HG03095 (cell line): ENCODE results near the gene ALB.
A peak's percentile ranks its signal among the peaks of the same experiment; 100 is the strongest.

Experiments
- ATAC-seq: cut with Tn5 transposase; IDR thresholded peaks from one replicate; pipeline ENCODE4 v1.9.1; 2021; ENCODE audit warnings: moderate library complexity; ENCODE audit not compliant: unreplicated experiment

The ALB gene

DNA sequence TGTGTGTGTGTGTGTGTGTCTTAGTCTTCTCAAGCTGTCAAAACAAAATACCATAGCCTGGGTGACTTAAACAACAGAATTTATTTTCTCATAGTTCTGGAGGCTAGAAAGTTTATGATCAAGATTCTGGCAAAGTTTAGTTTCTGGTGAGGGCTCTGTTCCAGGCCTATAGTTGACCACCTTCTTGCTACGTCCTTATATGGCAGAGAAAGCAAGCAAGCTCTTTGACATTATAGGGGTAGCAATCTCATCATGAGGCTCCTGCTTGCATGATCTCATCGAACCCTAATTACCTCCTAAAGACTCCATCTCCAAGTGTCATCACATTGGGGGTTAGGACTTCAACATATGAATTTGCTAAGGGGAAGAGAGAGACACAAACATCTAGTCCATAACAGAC lies 25.0 kb downstream of the ALB start:
- ATAC-seq: no peak

DNA sequence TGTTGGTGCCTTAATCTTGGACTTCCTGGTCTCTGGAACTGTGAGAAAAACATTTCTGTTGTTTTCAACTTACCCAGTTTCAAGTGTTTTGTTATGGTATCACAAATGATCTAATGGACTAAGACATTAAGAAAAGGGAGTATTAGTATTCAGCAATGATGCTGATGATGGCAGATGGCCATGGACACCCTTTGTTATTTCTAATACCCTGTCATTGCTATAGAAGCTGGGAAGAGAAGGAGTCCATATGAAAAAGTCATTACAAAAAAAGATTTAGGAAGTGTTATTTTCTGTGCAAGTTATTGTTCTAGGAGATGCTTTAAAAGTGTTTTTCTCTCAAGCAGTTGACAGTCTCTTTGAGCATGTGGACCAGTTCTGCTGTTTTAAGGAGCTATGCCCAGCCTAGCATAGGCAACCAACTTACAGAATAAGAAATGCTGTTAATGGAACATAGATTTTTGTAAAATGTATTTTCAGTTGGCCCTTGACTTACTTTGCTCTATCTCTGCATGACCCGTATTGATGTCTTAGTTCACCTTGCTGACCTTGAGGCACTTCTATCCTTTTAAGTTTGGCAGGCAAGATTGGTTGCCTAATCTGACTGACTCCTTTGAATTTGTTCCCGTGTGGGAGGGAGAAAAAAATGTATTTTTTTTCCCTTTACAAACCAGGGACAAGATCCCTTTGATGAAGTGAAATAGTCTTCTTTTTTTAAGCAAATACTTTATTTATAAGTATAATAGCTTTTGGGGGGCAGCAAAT lies 25.9 kb downstream of the ALB start:
- no peak for ATAC-seq

DNA sequence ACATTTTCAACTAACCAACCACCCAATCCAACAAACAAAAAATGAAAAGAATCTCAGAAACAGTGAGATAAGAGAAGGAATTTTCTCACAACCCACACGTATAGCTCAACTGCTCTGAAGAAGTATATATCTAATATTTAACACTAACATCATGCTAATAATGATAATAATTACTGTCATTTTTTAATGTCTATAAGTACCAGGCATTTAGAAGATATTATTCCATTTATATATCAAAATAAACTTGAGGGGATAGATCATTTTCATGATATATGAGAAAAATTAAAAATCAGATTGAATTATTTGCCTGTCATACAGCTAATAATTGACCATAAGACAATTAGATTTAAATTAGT lies 27.7 kb downstream of the ALB start:
- ATAC-seq: no peak

DNA sequence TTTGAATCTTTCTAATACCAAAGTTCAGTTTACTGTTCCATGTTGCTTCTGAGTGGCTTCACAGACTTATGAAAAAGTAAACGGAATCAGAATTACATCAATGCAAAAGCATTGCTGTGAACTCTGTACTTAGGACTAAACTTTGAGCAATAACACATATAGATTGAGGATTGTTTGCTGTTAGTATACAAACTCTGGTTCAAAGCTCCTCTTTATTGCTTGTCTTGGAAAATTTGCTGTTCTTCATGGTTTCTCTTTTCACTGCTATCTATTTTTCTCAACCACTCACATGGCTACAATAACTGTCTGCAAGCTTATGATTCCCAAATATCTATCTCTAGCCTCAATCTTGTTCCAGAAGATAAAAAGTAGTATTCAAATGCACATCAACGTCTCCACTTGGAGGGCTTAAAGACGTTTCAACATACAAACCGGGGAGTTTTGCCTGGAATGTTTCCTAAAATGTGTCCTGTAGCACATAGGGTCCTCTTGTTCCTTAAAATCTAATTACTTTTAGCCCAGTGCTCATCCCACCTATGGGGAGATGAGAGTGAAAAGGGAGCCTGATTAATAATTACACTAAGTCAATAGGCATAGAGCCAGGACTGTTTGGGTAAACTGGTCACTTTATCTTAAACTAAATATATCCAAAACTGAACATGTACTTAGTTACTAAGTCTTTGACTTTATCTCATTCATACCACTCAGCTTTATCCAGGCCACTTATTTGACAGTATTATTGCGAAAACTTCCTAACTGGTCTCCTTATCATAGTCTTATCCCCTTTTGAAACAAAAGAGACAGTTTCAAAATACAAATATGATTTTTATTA lies 28.3 kb downstream of the ALB start:
- no peak for ATAC-seq

DNA sequence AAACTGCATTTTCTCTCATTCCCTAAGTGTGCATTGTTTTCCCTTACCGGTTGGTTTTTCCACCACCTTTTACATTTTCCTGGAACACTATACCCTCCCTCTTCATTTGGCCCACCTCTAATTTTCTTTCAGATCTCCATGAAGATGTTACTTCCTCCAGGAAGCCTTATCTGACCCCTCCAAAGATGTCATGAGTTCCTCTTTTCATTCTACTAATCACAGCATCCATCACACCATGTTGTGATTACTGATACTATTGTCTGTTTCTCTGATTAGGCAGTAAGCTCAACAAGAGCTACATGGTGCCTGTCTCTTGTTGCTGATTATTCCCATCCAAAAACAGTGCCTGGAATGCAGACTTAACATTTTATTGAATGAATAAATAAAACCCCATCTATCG lies 29.1 kb downstream of the ALB start:
- ATAC-seq: no peak

DNA sequence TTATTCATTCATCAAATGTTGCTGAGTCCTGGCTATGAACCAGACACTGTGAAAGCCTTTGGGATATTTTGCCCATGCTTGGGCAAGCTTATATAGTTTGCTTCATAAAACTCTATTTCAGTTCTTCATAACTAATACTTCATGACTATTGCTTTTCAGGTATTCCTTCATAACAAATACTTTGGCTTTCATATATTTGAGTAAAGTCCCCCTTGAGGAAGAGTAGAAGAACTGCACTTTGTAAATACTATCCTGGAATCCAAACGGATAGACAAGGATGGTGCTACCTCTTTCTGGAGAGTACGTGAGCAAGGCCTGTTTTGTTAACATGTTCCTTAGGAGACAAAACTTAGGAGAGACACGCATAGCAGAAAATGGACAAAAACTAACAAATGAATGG lies 30.2 kb downstream of the ALB start:
- ATAC-seq: no peak

DNA sequence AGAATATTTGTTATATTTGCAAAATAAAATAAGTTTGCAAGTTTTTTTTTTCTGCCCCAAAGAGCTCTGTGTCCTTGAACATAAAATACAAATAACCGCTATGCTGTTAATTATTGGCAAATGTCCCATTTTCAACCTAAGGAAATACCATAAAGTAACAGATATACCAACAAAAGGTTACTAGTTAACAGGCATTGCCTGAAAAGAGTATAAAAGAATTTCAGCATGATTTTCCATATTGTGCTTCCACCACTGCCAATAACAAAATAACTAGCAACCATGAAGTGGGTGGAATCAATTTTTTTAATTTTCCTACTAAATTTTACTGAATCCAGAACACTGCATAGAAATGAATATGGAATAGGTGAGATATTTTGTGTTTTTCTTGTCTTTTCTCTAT lies 31.9 kb downstream of the ALB start, which contains the start of gene AFP:
TSS of gene AFP (plus strand) at position 238 of the 400 bp plus-strand sequence. CDS start at position 280, 42 bp downstream.
- ATAC-seq: no peak

DNA sequence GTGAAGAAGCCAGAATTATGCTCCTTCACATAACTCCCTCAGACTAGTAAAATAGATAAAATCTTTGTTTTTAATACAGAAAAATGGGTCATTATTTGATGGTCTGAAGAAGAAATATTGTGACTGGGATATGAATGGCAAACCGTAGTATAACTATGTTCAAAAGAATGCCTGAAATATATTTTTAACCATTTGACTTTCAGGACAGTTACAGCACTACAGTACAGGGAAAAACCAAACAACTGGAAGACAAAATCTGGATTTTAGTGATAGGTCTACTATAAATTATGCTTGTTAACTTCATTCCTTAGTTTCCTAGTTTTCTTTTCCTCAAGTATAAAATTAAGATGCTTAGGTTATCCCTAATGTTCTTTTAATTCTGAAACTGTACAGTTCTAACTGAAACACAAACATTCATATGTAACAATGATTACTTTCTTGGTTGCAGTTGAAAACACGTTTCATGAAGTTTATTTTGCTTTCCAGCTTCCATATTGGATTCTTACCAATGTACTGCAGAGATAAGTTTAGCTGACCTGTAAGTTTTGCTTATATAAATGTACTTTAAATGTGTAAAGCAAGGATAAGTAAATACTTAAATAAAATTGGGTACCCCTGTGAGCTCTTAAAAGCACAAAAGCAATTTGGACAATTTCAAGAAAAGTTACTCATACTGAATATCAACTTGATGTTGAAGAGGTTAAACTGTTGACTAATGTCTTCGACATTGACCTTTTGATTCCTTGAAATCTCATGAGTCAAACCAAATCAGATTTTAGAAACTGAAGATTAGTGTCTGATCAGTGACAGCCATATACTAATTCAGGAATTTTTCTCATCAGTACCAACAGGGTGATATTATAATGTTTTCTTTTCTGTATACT lies 32.8 kb downstream of the ALB start:
- ATAC-seq: no peak

DNA sequence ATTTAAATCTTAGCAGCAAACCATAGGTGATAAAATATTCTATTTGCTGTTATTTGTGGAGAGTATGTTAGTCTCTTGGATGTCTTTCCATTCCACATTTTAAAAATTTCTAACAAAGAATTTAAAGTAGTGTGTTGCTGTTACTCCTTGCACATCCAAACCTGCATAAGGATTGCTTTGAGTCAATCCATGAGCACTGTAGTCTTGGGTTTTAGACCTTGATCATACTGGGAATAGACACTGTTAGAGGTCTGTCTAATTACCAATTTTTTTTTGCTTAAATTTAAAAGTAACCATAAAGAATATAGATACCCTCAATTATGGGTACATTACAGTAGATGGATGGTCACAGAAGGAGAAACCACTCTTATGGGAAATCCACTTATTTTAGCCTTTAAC lies 33.5 kb downstream of the ALB start:
- no peak for ATAC-seq

DNA sequence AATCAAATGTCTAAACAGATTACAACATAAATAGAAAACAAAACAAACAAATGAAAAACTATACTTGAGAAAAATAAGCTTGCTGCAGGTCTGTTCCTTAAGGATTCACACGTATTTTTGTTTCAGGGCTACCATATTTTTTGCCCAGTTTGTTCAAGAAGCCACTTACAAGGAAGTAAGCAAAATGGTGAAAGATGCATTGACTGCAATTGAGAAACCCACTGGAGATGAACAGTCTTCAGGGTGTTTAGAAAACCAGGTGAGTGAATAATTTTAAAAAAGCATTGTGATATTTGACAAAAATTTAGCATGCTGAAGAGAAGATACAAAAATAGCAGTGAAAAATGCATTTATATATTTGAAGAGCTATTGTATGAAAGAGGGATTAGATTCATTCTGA lies 34.0 kb downstream of the ALB start:
- no peak for ATAC-seq

DNA sequence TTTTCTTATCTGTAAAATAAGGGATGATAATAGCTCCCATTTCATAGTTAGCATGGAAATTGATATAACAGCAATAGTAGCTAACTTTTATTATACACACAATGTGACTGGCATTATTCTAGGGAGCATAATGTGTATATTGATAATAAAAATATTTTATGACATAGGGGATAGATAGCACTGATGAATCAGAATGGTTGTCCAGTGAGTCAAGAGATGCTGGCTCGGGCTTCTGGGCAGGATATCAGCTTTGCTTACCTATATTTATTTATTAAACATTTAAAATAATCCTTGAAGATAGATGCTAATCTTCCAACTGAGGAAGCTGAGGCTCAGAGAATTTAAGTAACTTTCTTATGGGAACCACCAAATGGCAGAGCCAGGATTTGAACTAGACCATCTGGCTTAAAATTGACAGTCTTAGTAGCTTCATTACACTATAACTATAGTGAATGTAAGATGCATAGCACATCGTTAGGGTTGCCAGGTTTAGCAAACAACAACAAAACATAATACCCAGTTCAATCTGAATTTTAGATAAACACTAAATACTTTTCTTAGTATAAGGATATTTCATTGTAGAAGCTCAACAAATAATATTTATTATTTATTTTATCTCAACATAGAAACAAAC lies 34.6 kb downstream of the ALB start:
- ATAC-seq: no peak

DNA sequence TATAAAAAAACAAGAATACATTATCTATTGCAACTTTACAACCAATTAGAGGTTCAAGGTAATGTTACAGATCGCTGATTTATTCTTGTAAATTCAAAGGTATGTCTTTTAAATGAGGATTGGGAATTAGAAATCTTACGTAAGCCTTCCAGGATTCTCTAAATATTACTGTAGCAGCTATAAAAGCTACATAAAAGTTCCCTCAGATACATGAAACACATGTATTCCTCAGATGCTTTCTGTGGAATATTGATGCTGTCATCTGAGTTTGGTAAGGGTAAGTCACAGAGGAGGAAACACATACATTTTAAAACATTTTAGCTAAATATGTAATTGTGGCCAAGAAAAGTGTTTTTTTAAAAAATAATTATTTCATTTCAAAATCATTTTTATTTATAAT lies 35.4 kb downstream of the ALB start:
- no peak for ATAC-seq

DNA sequence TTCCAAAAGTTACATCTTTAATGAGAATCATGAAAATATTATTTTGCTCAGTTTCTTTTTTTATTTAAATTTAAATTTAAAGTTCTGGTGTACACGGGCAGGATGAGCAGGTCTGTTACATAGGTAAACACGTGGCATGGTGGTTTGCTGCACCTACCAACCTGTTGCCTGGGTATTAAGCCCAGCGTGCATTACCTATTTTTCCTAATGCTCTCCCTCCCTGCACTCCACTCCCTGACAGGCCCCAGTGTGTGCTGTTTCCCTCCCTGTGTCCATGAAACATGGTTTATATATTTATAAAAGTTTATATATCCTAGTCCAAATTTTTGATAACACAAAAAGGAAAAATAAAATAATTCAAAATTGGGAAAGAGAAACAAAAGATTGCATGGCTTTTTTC lies 35.9 kb downstream of the ALB start:
- ATAC-seq: no peak

DNA sequence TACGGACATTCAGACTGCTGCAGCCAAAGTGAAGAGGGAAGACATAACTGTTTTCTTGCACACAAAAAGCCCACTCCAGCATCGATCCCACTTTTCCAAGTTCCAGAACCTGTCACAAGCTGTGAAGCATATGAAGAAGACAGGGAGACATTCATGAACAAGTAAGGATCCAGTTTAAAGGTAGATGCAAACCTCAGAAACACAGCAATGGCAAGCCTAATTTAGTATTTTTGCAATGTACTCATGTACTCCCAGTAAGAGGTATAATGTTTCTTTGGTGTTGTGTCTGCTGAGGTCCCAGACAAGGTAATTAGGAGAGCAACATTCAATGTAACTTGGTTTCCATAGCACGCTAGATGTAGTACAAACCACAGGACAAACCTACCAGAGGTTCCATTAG lies 36.6 kb downstream of the ALB start:
- ATAC-seq: no peak

DNA sequence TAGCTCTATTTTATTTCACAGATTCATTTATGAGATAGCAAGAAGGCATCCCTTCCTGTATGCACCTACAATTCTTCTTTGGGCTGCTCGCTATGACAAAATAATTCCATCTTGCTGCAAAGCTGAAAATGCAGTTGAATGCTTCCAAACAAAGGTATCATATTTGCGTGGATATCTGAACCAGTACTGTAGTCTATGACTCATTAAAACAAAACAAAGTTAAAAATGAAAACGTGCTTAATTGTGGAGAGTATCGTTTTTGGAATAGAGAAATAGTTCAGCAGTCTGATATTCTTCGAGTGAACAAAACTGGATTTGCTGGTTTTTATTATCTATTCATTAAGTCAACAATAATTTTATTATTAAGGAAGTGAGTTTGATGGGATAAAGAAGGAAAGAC lies 38.2 kb downstream of the ALB start:
- ATAC-seq: no peak

DNA sequence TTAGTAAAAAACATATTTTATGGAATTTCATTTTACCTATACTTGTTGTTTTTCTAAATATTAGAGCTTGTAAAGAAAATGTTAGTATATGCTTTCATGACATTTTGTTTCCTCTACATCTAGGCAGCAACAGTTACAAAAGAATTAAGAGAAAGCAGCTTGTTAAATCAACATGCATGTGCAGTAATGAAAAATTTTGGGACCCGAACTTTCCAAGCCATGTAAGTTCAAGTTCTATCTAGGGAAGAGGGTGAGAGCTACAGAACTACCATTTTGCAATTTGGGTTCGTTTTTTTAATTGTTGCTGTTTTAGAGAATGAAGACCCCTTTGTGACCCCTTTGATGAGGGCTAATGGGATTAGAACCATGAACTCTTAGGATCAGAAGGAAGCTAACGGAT lies 39.1 kb downstream of the ALB start:
- ATAC-seq: no peak

DNA sequence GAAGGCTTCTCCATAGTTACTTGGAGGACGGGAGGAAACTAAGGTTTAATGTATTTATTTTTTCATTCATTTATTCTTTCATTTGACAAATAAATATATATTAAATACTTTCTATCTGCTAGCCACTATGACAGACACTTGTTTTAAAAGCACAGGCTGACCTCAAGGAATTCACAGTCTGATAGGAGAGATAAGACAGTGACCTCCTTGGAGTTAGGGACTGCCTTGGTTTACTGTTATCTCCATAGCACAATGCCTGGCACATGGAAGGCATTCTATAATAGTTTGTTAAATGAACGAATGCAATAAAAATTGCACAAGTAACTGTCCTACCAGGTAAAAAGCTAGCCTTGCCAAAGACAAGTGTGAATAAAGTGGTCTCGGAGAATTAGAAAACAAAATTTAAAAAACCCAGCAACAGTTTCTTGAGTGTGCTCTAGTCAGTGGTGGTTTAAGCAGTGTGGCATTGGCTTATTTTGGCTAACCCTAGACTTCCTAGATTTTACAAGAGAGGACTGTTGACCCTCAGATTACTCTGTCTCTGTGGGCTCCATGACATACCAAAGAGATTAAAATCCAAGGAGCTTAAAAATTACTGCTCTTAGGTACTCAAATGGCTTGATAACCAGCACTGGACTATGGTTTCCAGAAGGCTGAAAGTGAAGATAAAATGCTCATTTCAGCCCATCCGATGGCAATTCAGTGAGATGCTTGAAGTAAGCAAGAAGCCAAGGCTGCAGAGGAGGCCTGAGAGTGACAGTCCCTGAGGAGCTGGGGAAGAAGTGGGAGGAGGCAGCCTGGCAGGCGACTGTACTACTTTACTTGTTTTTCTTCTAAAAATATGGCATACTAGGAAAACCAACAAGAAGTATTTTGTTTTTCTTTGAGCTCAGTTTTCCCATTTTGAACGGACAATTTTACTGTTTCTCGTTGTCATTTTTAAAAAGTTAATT lies 41.6 kb downstream of the ALB start:
- no peak for ATAC-seq

DNA sequence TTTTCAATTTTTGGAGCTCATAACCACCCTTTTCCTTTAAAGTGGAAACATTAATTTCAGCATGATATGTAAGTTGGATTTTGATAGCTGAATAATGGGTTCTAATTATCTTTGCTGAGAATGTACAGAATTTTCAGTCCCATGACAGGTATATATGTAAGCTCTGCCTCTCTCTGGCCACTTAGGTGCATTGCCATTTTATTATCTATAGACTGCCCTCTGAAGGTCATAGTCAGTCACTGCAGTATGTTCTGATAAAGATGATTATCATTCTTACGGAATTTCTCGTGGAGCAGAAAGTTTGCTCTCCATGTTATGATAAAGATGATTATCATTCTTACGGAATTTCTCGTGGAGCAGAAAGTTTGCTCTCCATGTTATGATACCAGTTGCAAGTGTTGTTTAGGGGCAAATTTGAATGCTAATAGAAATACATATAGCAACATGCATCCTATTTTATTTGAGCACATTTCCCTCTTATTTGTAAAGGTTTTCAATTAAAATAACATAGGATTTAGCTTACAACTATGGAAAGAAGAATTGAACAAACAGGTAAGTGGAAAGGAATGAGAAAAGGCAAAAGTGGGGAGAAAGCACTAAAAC lies 42.4 kb downstream of the ALB start:
- ATAC-seq: peak; percentile 99

DNA sequence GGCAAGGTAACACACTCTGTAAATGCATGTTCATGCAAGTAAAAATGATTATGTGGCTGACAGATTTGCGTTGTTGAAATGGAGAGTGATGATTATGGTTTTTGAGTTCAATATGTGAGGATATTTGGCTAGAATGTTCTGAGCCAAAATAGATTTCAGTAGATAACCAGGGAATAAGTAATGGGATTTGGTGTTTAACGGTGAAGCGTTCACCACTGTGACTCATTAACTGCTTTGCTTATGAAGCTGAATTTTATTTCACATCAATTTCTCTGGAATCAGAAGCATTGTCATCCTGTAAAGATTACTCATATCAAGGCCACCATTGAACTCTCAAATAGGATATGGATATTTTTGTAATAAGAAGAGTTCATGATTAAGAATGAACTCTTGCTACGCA lies 43.6 kb downstream of the ALB start:
- no peak for ATAC-seq
